AG09309 (cell line): Measurements from ENCODE around the gene TTC28.
"Not testable (repeated sequence)": the region's sequence is repeated elsewhere in the genome, so short reads cannot be mapped to it uniquely, and the experiment has no call there.

ENCODE experiments used
- DNase-seq: peaks from one replicate; pipeline ENCODE4 v3.0.0-alpha.2; 2010; ENCODE audit warnings: low read depth
- H3K4me3 ChIP-seq: 2 replicates; pipeline ENCODE4 v1.5.1; 2011; ENCODE audit warnings: mild to moderate bottlenecking, low read depth, low read length, moderate library complexity; ENCODE audit not compliant: control insufficient read depth
- TF ChIP-seq, protein P1 (sequence below): IDR thresholded peaks from 2 replicates; pipeline ENCODE4 v1.5.1; 2011; ENCODE audit warnings: mild to moderate bottlenecking, low read depth, low read length, inconsistent platforms; ENCODE audit not compliant: insufficient read depth, control insufficient read depth; ENCODE audit errors: missing control alignments

Gene TTC28

GRCh38 chr22:28205926-28206325 is 473.7 kb downstream of the TTC28 start:
- no peak for DNase-seq
- TF ChIP-seq, protein P1, sequence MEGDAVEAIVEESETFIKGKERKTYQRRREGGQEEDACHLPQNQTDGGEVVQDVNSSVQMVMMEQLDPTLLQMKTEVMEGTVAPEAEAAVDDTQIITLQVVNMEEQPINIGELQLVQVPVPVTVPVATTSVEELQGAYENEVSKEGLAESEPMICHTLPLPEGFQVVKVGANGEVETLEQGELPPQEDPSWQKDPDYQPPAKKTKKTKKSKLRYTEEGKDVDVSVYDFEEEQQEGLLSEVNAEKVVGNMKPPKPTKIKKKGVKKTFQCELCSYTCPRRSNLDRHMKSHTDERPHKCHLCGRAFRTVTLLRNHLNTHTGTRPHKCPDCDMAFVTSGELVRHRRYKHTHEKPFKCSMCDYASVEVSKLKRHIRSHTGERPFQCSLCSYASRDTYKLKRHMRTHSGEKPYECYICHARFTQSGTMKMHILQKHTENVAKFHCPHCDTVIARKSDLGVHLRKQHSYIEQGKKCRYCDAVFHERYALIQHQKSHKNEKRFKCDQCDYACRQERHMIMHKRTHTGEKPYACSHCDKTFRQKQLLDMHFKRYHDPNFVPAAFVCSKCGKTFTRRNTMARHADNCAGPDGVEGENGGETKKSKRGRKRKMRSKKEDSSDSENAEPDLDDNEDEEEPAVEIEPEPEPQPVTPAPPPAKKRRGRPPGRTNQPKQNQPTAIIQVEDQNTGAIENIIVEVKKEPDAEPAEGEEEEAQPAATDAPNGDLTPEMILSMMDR: no peak

DNA sequence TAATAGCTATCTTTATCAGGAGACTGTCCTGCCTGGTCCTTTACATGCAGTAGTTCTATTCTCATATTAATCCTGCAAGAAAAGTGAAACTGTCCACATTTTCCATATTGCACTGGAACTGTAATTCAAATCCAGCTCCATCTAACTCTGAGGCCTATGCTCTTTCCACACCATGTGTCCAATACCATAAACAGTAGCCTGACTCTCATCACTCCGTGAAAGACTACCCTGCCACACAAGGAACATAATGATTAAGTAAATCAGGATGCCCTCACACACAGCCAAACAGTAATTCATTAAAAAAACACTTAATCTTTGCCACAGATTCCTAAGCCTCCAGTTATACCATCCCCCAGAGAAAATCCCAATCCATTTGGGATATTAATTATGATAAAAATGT is 475.3 kb downstream of the TTC28 start:
- no peak for DNase-seq
- TF ChIP-seq, protein P1: no peak
- no peak overlapping the region for H3K4me3 ChIP-seq

More at GRCh38 chr22:28205926-28206325, 473.7 kb downstream of the TTC28 start:
- no peak overlapping the region for H3K4me3 ChIP-seq

DNA sequence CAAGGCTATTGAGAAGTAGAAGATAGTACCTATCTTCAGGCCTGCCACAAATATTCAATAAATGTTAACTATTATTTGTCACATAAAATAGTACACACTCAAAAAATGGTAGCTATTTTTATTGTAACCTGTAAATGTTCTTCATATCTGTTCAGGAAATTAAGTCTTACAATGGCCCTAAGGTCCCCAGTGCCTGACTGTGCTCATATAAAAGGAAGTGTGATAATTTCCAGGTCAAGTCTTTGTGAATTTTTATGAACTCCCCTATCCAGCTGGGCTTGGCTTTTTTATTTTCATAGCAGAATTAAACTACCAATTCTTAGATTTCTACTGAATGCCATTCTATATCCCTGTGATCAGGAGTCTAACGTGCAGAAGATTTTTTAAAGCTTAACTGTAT is 476.4 kb downstream of the TTC28 start:
- H3K4me3 ChIP-seq: no peak overlapping the region
- TF ChIP-seq, protein P1: no peak
- DNase-seq: no peak

GRCh38 chr22:28198692-28199091 is 480.9 kb downstream of the TTC28 start:
- TF ChIP-seq, protein P1: no peak
- no peak for DNase-seq
- no peak overlapping the region for H3K4me3 ChIP-seq

- not testable (repeated sequence) for H3K4me3 ChIP-seq, DNase-seq
Observed at GRCh38 chr22:28191571-28191970, 488.1 kb downstream of the TTC28 start.

DNA sequence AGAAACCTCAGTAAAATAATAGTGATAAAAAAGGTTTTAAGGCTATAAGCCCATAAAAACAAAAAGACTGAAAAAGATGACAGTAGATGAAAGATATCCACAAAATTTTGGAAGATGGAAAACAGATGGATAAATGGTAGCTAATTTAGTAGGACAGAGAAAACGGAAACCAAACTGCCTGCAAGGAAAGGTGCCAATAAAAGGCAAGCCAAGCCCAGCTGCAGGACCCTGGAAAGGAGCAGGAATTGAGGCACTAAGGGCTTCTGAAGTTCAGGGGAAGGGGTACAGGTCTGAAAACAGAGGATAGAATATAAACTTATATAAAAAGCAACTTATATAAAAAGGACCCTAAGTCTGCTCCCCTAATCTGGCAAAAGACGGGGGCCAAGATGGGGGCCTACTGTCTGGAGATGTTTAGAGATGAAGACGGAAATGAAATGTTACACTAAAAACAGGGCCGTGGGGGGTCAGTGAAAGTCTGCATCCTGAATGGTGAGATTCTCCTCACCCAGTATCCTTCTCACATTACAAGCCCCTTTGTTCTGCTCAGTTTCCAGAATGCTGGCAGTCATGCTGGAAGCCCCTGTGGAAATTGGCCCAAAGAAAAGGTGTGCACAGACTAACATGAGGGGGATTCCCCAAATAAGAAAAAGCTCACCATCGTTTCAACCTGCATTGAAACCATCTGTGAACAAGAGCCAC is 491.3 kb downstream of the TTC28 start:
- H3K4me3 ChIP-seq: no peak overlapping the region
- no peak for DNase-seq
- TF ChIP-seq, protein P1: no peak

DNA sequence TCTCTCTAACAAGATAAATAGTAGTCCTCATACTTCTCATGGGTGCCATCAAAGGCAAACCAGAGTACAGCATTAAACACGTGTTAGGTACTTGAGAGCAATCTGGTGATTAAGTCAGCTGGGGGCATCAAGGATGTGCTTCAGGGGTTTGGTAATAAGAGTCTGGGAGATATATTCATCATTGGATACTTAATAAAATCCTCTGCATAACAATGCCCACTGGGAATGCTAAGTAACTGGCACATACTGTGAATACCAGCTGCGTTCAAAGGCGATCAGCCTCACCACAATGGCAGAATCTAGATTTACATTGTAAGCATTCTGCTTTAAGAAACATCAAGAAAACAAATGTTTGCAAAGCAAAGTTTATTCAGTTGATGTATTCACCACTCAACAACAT is 492.0 kb downstream of the TTC28 start:
- DNase-seq: no peak
- no peak overlapping the region for H3K4me3 ChIP-seq
- TF ChIP-seq, protein P1: no peak
